A549 (cell line): ENCODE results near the gene ADPRS. TPM values are rescaled to one million over a fixed set of nuclear protein-coding genes. Genes with fewer than 3 reads are reported as not detected.

Experiments used
- ATAC-seq, 2 experiments: fragments of 200-7000 bp in 1 of 2; fragments of >200 bp in 1 of 2; cut with Nextera tagmentation in 1 of 2; cut with Tn5 transposase in 1 of 2; 3 replicates each; pipeline versions ENCODE4 v1.8.0 to v1.9.1; 2018 to 2020; ENCODE audit warnings: mild to moderate bottlenecking in 1 of 2, moderate library complexity in 1 of 2
- CTCF ChIA-PET: fragments of 300-600 bp; sonication (Branson Sonifier 250); formaldehyde crosslinking; extraction: SDS; loops from one replicate; lab custom pipeline; 2021; ENCODE audit warnings: antibody characterized with exemption, inconsistent platforms; lab: Yijun Ruan, JAX
- POLR2A ChIA-PET: fragments of 350-600 bp; formaldehyde crosslinking; extraction: SDS; loops from one replicate; lab custom pipeline; 2021; ENCODE audit warnings: antibody characterized with exemption, inconsistent platforms; lab: Yijun Ruan, JAX
- DNase-seq, 2 experiments: peaks; one replicate each; pipeline versions ENCODE4 v3.0.0 to v3.0.0-alpha.2; 2011 to 2016; ENCODE audit warnings: low read depth in 1 of 2, low spot score in 1 of 2
- FAIRE-seq: peaks from 2 replicates; lab custom pipeline; 2011; peaks lifted over from hg19 to GRCh38; lab: Jason Lieb, UNC
- H3K27ac ChIP-seq, 2 experiments: fragments of >200 bp; sonication (Bioruptor Twin); formaldehyde crosslinking; 3 replicates each; pipeline ENCODE4 v1.5.1; 2016 to 2017
- H3K4me1 ChIP-seq: fragments of >200 bp; sonication (Bioruptor Twin); formaldehyde crosslinking; 3 replicates; pipeline ENCODE4 v1.6.1; 2016
- H3K4me2 ChIP-seq: fragments of >200 bp; sonication (Bioruptor Twin); formaldehyde crosslinking; 3 replicates; pipeline ENCODE4 v1.6.1; 2016
- H3K4me3 ChIP-seq: fragments of >200 bp; sonication (Bioruptor Twin); formaldehyde crosslinking; 3 replicates; pipeline ENCODE4 v1.5.1; 2016
- H3K9me3 ChIP-seq: fragments of >200 bp; sonication (Bioruptor Twin); formaldehyde crosslinking; 3 replicates; pipeline ENCODE4 v1.6.1; 2016
- CBX8 ChIP-seq: fragments of 200-600 bp; sonication (generic); IDR thresholded peaks from 2 replicates; pipeline ENCODE4 v1.6.1; 2016
- CEBPB ChIP-seq, 2 experiments: fragments of >200 bp in 1 of 2; sonication (Bioruptor Twin) in 1 of 2; formaldehyde crosslinking in 1 of 2; IDR thresholded peaks; 2 replicates each; pipeline ENCODE4 v1.6.1; 2012 to 2016
- CHD2 ChIP-seq: fragments of 150-350 bp; IDR thresholded peaks from 2 replicates; pipeline ENCODE4 v1.6.1; 2014; ENCODE audit warnings: low read length; ENCODE audit not compliant: partially characterized antibody
- EHMT2 ChIP-seq: fragments of 200-600 bp; sonication (generic); IDR thresholded peaks from 2 replicates; pipeline ENCODE4 v1.6.1; 2016; ENCODE audit warnings: antibody characterized with exemption, low read depth, mild to moderate bottlenecking, moderate library complexity
- ELK1 ChIP-seq: fragments of 150-350 bp; IDR thresholded peaks from 2 replicates; pipeline ENCODE4 v1.6.1; 2014; ENCODE audit warnings: low read depth, mild to moderate bottlenecking, low read length
- EP300 ChIP-seq, 2 experiments: fragments of >200 bp; sonication (Bioruptor Twin); formaldehyde crosslinking; IDR thresholded peaks; 2 replicates in 1 of 2; 3 replicates in 1 of 2; pipeline ENCODE4 v1.6.1; 2016 to 2017
- FOXS1 ChIP-seq: fragments of 250-450 bp; sonication (Bioruptor Pico); IDR thresholded peaks from 2 replicates; pipeline ENCODE4 v1.5.0; 2020; ENCODE audit warnings: mild to moderate bottlenecking, moderate library complexity
- GATA3 ChIP-seq: IDR thresholded peaks from 2 replicates; pipeline ENCODE4 v1.6.1; 2012; ENCODE audit warnings: borderline replicate concordance
- HDAC2 ChIP-seq: fragments of 200-600 bp; sonication (generic); IDR thresholded peaks from 2 replicates; pipeline ENCODE4 v1.6.1; 2016
- HOXA7 ChIP-seq: fragments of 250-450 bp; sonication (Bioruptor Pico); IDR thresholded peaks from 2 replicates; pipeline ENCODE4 v1.5.0; 2020; ENCODE audit warnings: mild to moderate bottlenecking, moderate library complexity
- HOXB13 ChIP-seq: fragments of 250-450 bp; sonication (Bioruptor Pico); IDR thresholded peaks from 2 replicates; pipeline ENCODE4 v1.5.0; 2020; ENCODE audit warnings: low read depth, mild to moderate bottlenecking, moderate library complexity
- HOXB5 ChIP-seq: fragments of 250-450 bp; sonication (Bioruptor Pico); IDR thresholded peaks from 2 replicates; pipeline ENCODE4 v1.5.0; 2020; ENCODE audit warnings: mild to moderate bottlenecking, moderate library complexity
- JUN ChIP-seq, 2 experiments: fragments of >200 bp; sonication (Bioruptor Twin); formaldehyde crosslinking; IDR thresholded peaks; 2 replicates in 1 of 2; 3 replicates in 1 of 2; pipeline ENCODE4 v1.6.1; 2016 to 2017
- JUNB ChIP-seq: fragments of >200 bp; sonication (Bioruptor Twin); formaldehyde crosslinking; IDR thresholded peaks from 2 replicates; pipeline ENCODE4 v1.6.1; 2016
- KDM5A ChIP-seq: fragments of 200-600 bp; sonication (generic); IDR thresholded peaks from 2 replicates; pipeline ENCODE4 v1.6.1; 2016; ENCODE audit warnings: antibody characterized with exemption, mild to moderate bottlenecking
- MAFK ChIP-seq: fragments of 450-650 bp; IDR thresholded peaks from 2 replicates; pipeline ENCODE4 v1.6.1; 2014; ENCODE audit not compliant: partially characterized antibody
- MAX ChIP-seq: IDR thresholded peaks from 2 replicates; pipeline ENCODE4 v1.6.1; 2012
- NFE2L2 ChIP-seq: fragments of 150-350 bp; conservative IDR thresholded peaks from 2 replicates; pipeline ENCODE4 v1.6.1; 2014; ENCODE audit warnings: low read length
- NR3C1 ChIP-seq: fragments of >200 bp; sonication (Bioruptor Twin); formaldehyde crosslinking; IDR thresholded peaks from 3 replicates; pipeline ENCODE4 v1.6.1; 2017
- PHF8 ChIP-seq: fragments of 200-600 bp; sonication (generic); IDR thresholded peaks from 2 replicates; pipeline ENCODE4 v1.6.1; 2016; ENCODE audit warnings: low read depth, mild to moderate bottlenecking, antibody characterized with exemption, moderate library complexity, borderline replicate concordance
- RAD21 ChIP-seq, 2 experiments: fragments of >200 bp in 1 of 2; sonication (Bioruptor Twin) in 1 of 2; formaldehyde crosslinking in 1 of 2; IDR thresholded peaks in 1 of 2; conservative IDR thresholded peaks in 1 of 2; 2 replicates in 1 of 2; 3 replicates in 1 of 2; pipeline ENCODE4 v1.6.1; 2012 to 2018; ENCODE audit warnings: inconsistent platforms in 1 of 2
- RFX5 ChIP-seq: fragments of 450-650 bp; IDR thresholded peaks from 2 replicates; pipeline ENCODE4 v1.7.1; 2014; ENCODE audit warnings: antibody characterized with exemption, mild to moderate bottlenecking, moderate library complexity
- RNF2 ChIP-seq: fragments of 200-600 bp; sonication (generic); IDR thresholded peaks from 2 replicates; pipeline ENCODE4 v1.6.1; 2016; ENCODE audit warnings: low read depth, mild to moderate bottlenecking, antibody characterized with exemption, moderate library complexity, borderline replicate concordance
- SMC3 ChIP-seq: fragments of >200 bp; sonication (Bioruptor Twin); formaldehyde crosslinking; IDR thresholded peaks from 3 replicates; pipeline ENCODE4 v1.6.1; 2018; ENCODE audit warnings: inconsistent platforms
- TFCP2L1 ChIP-seq: fragments of 250-450 bp; sonication (Bioruptor Pico); IDR thresholded peaks from 2 replicates; pipeline ENCODE4 v1.5.0; 2021; ENCODE audit warnings: mild to moderate bottlenecking
- ZC3H11A ChIP-seq: fragments of 450-650 bp; IDR thresholded peaks from 2 replicates; pipeline ENCODE4 v1.6.1; 2014; ENCODE audit warnings: antibody characterized with exemption, mild to moderate bottlenecking
- WGBS: methylation state at CpG from one replicate; pipeline ENCODE4 v1.1.6; 2017; ENCODE audit errors: missing lambda C conversion rate; 5-methylcytosine and 5-hydroxymethylcytosine counted together
- polyA plus RNA-seq, 4 experiments: library from polyadenylated mRNA; depleted of rRNA in 3 of 4; stranded (reverse); fragments of >200 nt; fragmentation: RNase III in 1 of 4; extraction: RNeasy Plus Mini Kit Qiagen cat#74134 plus additional on column Dnase treatment in 1 of 4; gene quantifications; 2 replicates in 3 of 4; 3 replicates in 1 of 4; pipeline ENCODE4 v1.2.3, GENCODE V29; 2011 to 2017

ADPRS gene
- polyA plus RNA-seq, 2 of the 4 experiments (the other 2 are of a cell fraction): 14.6 to 15.2 TPM

DNA sequence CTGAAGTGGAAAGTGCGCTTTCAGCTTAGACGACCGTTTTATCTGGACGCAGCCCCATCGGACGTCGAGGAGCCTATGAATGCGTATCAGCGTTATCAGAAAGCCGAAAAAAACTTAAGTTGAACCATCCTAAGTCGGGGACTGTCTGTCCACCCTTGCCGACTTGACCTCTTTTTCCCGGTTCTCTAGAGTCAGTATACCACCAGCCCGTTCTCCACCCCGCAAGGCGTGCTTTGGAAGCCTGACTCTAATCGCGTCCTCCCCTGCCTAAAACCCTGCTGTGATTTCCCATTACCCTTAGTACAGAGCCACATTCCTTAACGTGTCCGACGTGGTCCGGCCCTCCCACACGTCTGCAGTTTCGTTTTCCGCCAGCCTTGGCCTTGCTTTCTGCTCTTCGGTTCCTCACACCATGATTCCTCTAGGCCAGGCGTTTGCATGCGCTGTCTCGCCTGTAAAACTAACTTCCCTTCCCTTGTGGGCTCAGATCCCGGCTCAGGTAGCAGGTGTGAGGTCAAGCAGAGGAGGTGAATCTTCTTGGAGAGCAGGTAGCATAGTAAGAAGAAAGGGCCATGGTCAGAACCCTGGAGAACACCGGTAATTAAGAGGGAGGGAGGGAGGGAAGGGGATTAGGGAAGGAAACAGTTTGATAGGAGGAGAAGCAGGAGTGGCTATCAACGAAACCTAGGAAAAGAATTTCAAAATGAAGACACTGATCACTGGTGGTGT is 865 bp downstream of the ADPRS start:
- POLR2A ChIA-PET: no interaction called here
- Histone ChIP-seq H3K4me2 (peak overlapping the region; percentile 99), H3K27ac (peak overlapping the region; percentile 89 to 94), H3K9me3 (no peaks in the 10 kb centered on the region), H3K4me3 (peak overlapping the region; percentile 98), H3K4me1 (peaks cover 6% of the 10 kb centered on the region)
- peak in 1 of 2 experiments; percentile 9; a peak in 3 of 6 replicates for ATAC-seq
- CTCF ChIA-PET: interaction anchor here (0.8 to 1.4 kb wide), 2 partner anchors 28 to 29 kb away, joined by 3 read pairs; no protein-coding TSS in a partner anchor
- DNase-seq: no peak
- no peak for FAIRE-seq
- 10% methylated on average over 32 of the region's 32 CpGs for WGBS
- TF ChIP-seq NFE2L2: no peak
- TF ChIP-seq HOXB13 (CRISPR knock-in tag): no peak
- no peak for TF ChIP-seq RNF2
- TF ChIP-seq ZC3H11A: no peak
- TF ChIP-seq EP300 (IDR thresholded peaks at IDR 0.05): no peak
- no peak for TF ChIP-seq JUN (IDR thresholded peaks at IDR 0.05)
- no peak for TF ChIP-seq JUNB
- no peak for TF ChIP-seq TFCP2L1 (CRISPR knock-in tag)
- TF ChIP-seq RFX5: no peak
- TF ChIP-seq KDM5A: no peak
- TF ChIP-seq PHF8: no peak
- no peak for TF ChIP-seq MAFK
- no peak for TF ChIP-seq GATA3
- TF ChIP-seq MAX: no peak
- TF ChIP-seq HOXB5 (CRISPR knock-in tag): no peak
- TF ChIP-seq ELK1: no peak
- TF ChIP-seq, all 56 proteins: peak for 0

DNA sequence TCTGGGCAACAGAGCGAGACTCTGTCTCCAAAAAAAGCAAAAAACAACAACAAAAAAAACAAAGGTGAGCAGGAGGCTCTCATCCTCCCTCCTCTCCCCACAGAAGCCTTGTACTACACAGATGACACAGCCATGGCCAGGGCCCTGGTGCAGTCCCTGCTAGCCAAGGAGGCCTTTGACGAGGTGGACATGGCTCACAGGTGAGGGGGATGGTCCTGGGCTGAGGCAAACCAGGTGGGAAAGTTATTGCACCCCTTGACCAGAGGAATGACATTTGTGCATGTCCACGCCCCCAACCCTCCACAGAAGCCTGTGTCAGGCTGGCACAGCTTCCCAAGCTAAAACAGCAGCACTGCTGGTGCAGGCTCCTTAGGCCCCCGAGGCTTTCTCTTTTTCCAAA is 2.4 kb downstream of the ADPRS start:
- Histone ChIP-seq H3K27ac (no peak overlapping the region), H3K4me2 (no peak overlapping the region), H3K9me3 (no peaks in the 10 kb centered on the region), H3K4me1 (peaks cover 6% of the 10 kb centered on the region), H3K4me3 (no peak overlapping the region)
- POLR2A ChIA-PET: no interaction called here
- CTCF ChIA-PET: interaction anchor here (1.4 kb wide), 1 partner anchor 26 kb away, joined by 3 read pairs; no protein-coding TSS in a partner anchor
- TF ChIP-seq NFE2L2 (no peak), KDM5A (no peak), HOXA7 (CRISPR knock-in tag) (no peak), MAX (no peak), CEBPB (IDR thresholded peaks at IDR 0.05) (no peak), TFCP2L1 (CRISPR knock-in tag) (no peak), CBX8 (no peak), EHMT2 (no peak), SMC3 (no peak), RAD21 (conservative IDR thresholded peaks at IDR 0.05 in 1 of 2, IDR thresholded peaks at IDR 0.05 in 1 of 2) (no peak), FOXS1 (no peak), JUN (IDR thresholded peaks at IDR 0.05) (no peak), HDAC2 (no peak), EP300 (IDR thresholded peaks at IDR 0.05) (no peak), ZC3H11A (no peak), RNF2 (no peak), GATA3 (no peak), CHD2 (no peak), NR3C1 (no peak)
- ATAC-seq (no peak), FAIRE-seq (no peak), DNase-seq (no peak)
- WGBS: 94% methylated on average over 4 of the region's 4 CpGs
